GDM1 (cell line): ENCODE measurements around the gene RXRB.
"Not testable (repeated sequence)": the region's sequence is repeated elsewhere in the genome, so short reads cannot be mapped to it uniquely, and the experiment has no call there.

Source experiments
- DNase-seq: peaks from one replicate; lab custom pipeline; 2025; lab: John Stamatoyannopoulos, UW

RXRB gene

DNA sequence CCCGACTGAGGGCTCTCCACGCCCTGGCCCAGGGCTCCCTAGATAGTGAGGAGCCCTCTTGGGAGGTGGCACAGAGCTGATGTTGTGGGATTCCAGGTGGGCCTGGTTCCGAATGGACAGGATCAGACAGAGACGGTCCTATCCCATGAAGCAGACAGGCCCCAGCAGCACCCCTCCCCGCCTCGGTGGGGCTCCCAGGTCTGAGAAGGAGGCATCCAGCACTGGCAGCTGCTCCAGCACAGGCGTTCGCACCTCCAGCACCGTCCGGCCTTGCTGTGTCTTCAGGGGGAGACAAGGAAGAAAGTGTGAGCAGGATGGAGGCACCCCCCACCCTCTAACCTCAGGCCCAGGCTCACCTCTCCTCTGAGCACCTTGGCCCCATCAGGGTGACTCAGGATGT lies 36.9 kb downstream of the RXRB start:
- no peak for DNase-seq

DNA sequence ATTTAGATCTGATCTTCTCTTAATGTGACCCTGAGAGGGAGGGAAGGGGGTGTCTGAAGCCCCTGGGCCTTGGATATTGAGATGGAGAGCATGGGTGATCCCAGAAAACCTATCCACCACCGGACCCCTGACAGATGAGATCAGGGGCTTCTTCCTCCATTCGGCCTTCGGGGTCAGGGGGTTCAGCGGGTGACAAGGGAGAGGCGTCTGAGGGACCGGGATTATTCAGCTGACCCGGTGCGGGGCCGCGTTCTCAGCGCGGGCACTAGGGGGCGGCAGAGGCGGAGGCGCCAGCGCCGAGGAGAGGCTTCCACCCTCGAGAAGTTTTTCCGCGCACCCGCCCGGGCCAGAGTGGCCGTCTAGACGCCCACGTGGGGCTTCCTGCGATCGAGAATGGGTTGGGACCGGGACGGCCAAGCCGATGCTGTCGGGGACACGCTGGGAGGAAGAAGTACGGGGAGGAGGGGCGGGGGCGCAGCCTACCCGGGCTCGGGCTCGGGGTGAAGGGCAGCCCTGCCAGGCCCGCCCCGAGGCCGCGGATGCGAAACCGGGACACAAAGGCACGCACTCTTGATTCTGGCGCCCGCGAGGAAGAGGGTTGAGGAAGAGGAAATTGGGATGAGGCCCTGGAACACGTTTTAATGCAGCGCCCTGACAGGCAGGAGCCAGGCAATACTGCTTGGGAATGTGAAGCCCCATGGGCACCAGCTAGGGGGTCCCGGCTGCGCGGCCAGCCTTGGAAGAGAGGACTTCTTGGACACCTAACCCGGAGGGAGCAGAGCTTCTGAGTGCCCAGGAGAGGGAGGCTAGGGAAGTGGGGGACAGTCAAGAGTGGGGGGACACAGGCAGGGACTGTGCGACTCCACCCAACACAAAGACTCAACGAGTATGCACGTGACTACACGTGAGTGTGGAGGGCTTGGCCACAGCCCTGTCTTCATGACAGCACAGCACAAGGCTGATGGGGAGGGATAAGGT lies 38.8 kb downstream of the RXRB start:
- DNase-seq: peak; percentile 66

DNA sequence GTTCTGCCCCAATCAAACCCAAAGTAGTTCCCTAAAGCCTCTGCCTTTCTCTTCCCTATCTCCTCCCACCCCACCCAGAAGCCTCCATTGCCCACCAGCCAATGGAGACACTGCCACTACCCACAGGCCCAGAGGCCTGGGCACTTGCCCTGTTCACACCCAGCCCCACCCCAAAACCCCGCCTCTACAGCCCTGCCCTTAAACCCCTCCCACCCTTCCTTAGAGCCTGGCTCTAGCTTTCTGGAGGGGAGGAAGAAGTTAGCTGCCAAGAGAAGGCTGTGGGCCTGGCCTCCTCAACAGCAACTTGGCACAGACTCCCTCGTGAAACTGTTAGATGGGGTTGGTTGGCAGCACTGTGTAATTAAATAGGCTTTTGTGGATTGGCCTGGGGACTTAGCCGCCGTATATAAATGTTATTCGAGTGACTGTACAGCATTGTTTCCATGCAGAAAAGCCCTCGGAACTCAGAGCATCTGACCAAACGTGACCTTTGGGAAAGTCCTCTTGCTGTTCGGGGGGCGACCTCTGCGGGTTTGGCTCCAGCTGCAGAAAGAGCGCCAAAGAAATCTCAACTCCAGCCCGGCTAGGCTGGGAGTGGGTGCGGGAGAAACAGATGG lies 39.6 kb downstream of the RXRB start:
- DNase-seq: peak; percentile 78

DNA sequence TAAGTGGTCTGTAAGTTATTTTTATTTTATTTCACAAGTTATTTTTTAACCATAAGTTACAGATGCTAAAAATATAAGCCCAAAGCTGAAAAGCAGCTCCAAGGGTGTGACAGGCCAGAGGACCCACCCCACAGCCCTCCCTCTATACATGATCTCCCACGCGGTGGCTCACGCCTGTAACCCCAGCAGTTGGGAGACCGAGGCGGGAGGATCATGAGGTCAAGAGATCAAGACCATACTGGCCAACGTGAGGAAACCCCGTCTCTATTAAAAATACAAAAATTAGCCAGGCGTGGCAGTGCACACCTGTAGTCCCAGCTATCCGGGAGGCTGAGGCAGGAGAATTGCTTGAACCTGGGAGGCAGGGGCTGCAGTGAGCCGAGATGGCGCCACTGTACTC lies 40.4 kb downstream of the RXRB start:
- DNase-seq: no peak

DNA sequence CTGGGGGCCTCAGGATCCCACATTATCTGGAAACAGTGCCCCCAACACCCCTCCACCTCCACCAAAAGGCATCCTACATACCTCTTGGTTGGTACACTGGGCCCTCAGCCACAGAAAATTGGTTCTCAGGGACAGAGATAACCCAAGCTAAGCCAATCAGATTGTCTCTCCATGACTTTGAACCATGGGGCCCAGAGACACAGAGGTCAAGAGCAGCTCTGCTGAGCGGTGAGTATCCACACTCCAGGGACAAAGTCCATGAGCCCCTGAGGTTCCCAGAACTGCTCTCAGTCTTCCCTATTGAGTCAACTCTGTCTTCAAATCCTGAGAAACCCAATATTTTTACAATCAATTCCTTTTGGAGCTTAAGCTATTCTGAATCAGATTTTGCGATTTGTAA lies 43.5 kb downstream of the RXRB start:
- DNase-seq: no peak

DNA sequence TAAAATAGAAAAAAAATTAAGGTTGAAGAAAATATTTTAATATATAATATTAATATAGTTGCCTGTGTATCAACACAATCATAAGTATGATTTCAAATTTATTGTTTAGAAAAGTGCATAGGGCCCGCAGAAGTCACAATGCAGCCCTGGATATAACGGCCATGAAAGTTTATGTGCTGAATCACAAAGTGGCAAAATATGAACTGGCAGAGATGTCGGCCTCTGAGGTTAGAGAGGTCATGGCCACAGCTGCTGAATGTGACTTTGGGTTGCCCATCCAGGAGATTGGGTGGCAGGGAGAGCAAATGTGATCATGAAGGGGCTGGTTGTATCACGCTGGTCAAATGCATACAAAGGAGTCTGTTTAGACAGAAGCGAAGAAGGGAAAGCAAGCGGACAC lies 43.9 kb downstream of the RXRB start:
- no peak for DNase-seq

DNA sequence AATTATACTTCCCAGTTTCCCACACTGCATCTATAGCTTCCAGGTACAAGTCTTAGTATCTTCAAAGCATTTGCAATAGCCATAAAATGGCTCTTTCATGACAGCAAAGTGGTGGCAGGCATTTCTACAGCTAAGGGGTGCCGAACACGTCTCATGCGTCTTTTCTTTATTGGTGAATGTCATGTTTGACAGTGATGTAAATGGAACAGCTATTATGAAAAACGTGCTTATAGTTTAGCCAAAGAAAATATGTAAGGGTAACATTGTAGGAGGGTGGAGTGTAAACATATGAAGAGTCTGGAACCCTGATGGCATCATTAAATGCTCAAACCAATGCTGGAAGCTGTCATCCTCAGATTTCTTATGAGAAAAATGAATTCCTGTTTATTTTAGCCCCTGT lies 46.1 kb downstream of the RXRB start:
- no peak for DNase-seq

DNA sequence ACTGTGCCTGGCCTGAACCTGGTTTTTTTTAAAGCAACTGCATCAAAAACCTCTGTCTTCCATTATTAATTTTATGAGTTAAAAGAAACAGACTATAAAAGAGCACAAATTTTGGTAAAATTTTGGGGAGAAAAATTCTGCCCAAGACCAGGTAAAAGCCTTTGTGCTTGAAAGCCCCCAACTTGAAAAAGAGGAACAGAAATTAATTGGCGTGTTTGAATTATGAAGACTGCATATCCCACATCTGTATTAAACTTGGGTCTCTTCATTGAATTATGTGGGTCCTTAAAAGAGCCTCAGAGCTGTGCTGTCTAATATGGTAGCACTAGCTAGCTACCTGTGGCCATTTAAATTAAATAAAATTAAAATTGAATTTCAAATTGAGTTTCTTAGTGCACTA lies 49.4 kb downstream of the RXRB start:
- no peak for DNase-seq

DNA sequence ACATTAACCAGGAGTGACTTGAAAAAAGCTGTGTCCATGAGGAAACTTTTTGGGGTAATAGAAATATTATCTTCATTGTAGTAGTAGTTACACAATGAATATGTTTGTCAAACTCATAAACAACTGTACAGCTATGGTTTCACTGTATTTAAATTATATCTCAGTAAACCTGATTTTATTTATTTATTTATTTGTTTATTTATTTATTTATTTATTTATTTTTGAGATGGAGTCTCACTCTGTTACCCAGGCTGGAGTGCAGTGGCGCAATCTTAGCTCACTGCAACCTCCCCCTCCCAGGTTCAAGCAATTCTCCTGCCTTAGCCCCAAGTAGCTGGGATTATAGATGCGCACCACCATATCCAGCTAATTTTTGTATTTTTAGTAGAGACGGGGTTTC lies 49.9 kb downstream of the RXRB start:
- DNase-seq: not testable (repeated sequence)

DNA sequence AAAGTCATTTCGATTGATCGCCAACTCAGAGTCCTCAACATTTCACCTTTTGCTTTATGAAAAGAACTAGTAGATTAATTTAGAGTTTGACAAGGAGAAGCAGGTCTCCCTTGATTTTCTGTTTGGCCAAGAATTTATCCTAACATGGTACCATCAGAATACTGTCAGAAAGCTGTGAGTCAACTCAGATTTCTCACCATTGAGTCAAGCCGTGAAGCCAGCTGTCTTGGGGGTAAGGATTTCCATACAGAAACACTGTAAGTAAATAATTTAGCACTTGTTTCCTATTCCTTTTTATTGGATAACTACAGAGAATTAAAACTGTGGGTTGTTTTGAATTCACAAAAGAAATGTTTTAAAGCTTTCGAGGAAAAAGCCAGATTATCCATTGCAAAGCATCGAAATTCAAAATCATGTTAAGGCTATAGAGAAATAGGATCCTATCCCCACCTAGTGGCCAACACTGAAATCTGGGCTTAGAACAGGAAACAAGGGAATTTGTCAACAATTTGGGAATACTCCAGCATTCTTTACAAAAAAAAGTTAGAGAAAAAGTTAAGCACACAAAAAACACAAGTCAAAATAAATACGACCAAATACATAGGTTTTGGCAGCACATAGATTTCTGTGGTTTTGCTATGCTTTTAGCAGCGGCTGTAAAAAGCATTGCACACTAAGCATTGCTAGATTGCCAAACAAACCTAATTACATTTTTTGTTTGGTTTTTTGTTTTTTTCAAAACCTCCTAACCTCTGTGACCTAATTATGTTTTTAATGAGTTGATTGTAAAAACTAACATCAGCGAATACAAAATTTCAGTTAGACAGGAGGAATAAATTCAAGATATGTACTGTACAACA lies 52.4 kb downstream of the RXRB start:
- DNase-seq: no peak

DNA sequence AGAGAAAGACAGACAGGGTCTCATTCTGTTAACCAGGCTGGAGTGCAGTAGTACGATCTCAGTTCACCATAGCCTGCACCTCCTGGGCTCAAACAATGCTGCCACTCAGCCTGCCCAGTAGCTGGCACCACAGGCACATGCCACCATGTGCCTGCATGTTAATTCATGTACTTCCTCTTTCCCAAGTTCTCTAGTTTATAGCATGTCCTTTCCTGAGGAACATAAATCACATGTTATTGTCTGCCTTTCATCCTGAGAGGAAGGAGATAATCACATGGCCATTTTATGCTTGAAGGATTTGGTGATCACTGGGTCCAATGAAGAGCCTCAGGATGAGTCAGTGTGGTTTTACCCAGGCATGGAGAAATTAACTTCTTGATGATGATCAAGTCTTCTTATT lies 56.1 kb downstream of the RXRB start:
- DNase-seq: peak; percentile 81
